Fibroblast of mammary gland (primary cell): Measurements from ENCODE around the gene CIBAR2.

Experiments
- DNase-seq: peaks from one replicate; pipeline ENCODE4 v3.0.0-alpha.2; 2010; ENCODE audit warnings: low read depth
- H3K4me3 ChIP-seq: 2 replicates; pipeline ENCODE4 v1.5.1; 2011; ENCODE audit warnings: low read depth, mild to moderate bottlenecking, low read length, moderate library complexity; ENCODE audit not compliant: control insufficient read depth
- TF ChIP-seq, protein P1 (sequence below): conservative IDR thresholded peaks from 2 replicates; pipeline ENCODE4 v1.5.1; 2011; ENCODE audit warnings: low read depth, low read length, inconsistent platforms; ENCODE audit not compliant: control insufficient read depth, insufficient read depth

The CIBAR2 gene

DNA sequence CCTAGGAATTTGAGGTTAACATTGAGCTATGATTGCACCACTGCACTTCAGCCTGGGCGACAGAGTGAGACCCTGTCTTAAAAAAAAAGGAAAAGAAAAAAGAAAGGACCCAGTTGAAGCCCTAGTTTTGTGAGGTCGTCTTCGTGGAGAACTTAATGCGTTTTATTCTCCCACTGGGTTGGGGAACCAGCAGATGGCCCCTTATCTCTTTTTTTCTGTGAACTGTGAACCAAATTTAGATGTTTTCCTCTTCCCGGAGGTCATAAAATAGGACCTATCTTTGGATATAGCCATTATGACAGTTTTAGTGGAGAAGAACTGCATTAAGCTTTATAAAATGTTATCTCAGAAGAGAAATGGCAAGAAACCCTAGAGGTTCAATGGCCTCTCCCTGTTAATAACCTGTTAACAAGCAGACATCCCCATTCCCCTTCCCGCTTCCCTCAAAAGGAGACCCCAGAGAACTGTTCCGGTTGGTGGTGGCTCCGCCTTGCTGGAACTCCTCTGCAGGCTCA is 61.1 kb downstream of the CIBAR2 start:
- TF ChIP-seq, protein P1, sequence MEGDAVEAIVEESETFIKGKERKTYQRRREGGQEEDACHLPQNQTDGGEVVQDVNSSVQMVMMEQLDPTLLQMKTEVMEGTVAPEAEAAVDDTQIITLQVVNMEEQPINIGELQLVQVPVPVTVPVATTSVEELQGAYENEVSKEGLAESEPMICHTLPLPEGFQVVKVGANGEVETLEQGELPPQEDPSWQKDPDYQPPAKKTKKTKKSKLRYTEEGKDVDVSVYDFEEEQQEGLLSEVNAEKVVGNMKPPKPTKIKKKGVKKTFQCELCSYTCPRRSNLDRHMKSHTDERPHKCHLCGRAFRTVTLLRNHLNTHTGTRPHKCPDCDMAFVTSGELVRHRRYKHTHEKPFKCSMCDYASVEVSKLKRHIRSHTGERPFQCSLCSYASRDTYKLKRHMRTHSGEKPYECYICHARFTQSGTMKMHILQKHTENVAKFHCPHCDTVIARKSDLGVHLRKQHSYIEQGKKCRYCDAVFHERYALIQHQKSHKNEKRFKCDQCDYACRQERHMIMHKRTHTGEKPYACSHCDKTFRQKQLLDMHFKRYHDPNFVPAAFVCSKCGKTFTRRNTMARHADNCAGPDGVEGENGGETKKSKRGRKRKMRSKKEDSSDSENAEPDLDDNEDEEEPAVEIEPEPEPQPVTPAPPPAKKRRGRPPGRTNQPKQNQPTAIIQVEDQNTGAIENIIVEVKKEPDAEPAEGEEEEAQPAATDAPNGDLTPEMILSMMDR, result no peak
- no peak for DNase-seq

DNA sequence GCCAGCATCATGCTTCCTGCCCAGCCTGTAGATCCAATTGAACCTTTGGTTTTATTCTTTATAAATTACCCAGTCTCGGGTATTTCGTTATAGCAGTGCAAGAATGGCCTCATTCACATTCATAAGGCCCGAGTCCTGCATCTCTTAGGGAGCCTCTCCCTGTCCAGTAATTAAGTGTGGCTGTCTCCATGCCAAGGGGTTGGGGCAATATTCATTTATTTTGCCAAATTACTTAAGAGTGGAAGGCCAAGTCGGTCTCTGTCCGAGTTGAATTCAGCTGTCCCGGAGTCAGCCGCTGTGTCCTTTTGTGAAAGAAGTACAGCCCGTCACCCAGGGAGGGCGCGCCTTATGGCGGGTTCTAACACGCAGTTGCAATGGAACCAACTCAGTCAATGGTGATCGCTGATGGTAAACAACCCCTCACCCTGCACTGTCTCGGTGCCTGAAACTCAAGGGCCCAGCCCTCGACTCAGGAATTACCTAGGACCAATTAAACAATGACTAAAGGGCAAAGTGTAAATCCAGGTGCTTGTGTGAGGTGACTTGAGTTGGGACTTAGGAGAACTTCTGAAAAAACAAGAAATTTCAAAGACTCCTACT is 62.5 kb downstream of the CIBAR2 start:
- no peak overlapping the region for H3K4me3 ChIP-seq
- TF ChIP-seq, protein P1, result no peak
- DNase-seq, result no peak

More for the DNA sequence above, 61.1 kb downstream of the CIBAR2 start:
- no peak overlapping the region for H3K4me3 ChIP-seq

- TF ChIP-seq, protein P1, result no peak
- H3K4me3 ChIP-seq, result no peak overlapping the region
- DNase-seq, result no peak
Observed at GRCh38 chr16:85048921-85049562, 63.2 kb downstream of the CIBAR2 start.
